Thoracic aorta (tissue), 2 donors: Measurements from ENCODE around the gene SYNE1. TPM values are rescaled to one million over a fixed set of nuclear protein-coding genes. Genes with fewer than 3 reads are reported as not detected.

Experiments used
- ATAC-seq: fragments of 150-250 bp; one replicate; pipeline ENCODE4 v1.8.0; 2017; ENCODE audit warnings: low read depth; ENCODE audit not compliant: insufficient number of reproducible peaks, low FRiP score
- DNase-seq: peaks from one replicate; pipeline ENCODE4 v3.0.0-alpha.2; 2020; ENCODE audit warnings: low spot score
- H3K27ac ChIP-seq, 2 donors: fragments of 200-600 bp; sonication (generic); 1 replicate in 1 of 2; 2 replicates in 1 of 2; pipeline ENCODE4 v1.5.1; 2016; ENCODE audit warnings: mild to moderate bottlenecking in 2 of 2, moderate library complexity in 2 of 2
- H3K27me3 ChIP-seq: fragments of 200-600 bp; sonication (generic); replicated peaks from 2 replicates; pipeline ENCODE4 v1.6.0; 2016; ENCODE audit warnings: mild to moderate bottlenecking; ENCODE audit not compliant: insufficient read depth
- H3K36me3 ChIP-seq: fragments of 200-600 bp; sonication (generic); one replicate; pipeline ENCODE4 v1.5.1; 2016
- H3K4me1 ChIP-seq, 2 donors: fragments of 200-600 bp; sonication (generic); 1 replicate in 1 of 2; 2 replicates in 1 of 2; pipeline versions ENCODE4 v1.5.1 to v1.6.0; 2016; ENCODE audit warnings: low read depth in 2 of 2, mild to moderate bottlenecking in 1 of 2; ENCODE audit not compliant: control insufficient read depth in 1 of 2
- H3K4me3 ChIP-seq: fragments of 200-600 bp; sonication (generic); 2 replicates; pipeline ENCODE4 v1.5.1; 2016; ENCODE audit warnings: mild to moderate bottlenecking
- H3K9me3 ChIP-seq: fragments of 200-600 bp; sonication (generic); 2 replicates; pipeline ENCODE4 v1.5.1; 2016
- total RNA-seq, 2 donors: library from RNA; depleted of rRNA; stranded (reverse); fragments of >200 nt; gene quantifications; one replicate each; pipeline versions ENCODE4 v1.1.0 to v1.2.3, GENCODE V29; 2016
- TF ChIP-seq, protein P1 (sequence below): fragments of 200-600 bp; sonication (generic); IDR thresholded peaks from one replicate; pipeline ENCODE4 v1.5.1; 2019; ENCODE audit warnings: antibody characterized with exemption

Gene SYNE1
- total RNA-seq, 2 donors from 2014 or later: 462 to 552 TPM

DNA sequence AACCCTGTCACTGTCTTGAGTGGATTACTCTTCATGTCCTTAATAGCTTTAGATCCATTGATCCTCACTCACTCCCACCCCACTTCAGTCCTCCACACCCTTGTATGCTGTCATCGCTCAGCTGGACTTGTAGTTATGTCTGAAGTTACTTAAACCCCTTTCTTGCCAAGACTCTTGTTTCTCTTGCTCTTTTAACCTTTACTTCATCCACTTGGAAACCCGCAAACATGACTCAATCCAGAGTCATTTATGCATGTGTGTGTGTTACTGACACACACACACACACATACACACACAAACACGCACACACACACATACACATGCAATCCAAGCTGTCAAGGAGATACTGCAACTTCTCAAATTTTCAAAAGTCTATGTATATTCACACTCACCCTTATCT, 341.8 kb downstream of the SYNE1 start:
- no peak overlapping the region for H3K4me3 ChIP-seq
- peaks cover 39% of the 10 kb centered on the region for H3K36me3 ChIP-seq
- H3K4me1 ChIP-seq: peaks cover 24 to 30% of the 10 kb centered on the region in 2 donors
- no peaks in the 10 kb centered on the region for H3K27me3 ChIP-seq
- peak overlapping the region; percentile 20 to 22 for H3K27ac ChIP-seq
- TF ChIP-seq, protein P1, sequence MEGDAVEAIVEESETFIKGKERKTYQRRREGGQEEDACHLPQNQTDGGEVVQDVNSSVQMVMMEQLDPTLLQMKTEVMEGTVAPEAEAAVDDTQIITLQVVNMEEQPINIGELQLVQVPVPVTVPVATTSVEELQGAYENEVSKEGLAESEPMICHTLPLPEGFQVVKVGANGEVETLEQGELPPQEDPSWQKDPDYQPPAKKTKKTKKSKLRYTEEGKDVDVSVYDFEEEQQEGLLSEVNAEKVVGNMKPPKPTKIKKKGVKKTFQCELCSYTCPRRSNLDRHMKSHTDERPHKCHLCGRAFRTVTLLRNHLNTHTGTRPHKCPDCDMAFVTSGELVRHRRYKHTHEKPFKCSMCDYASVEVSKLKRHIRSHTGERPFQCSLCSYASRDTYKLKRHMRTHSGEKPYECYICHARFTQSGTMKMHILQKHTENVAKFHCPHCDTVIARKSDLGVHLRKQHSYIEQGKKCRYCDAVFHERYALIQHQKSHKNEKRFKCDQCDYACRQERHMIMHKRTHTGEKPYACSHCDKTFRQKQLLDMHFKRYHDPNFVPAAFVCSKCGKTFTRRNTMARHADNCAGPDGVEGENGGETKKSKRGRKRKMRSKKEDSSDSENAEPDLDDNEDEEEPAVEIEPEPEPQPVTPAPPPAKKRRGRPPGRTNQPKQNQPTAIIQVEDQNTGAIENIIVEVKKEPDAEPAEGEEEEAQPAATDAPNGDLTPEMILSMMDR: no peak
- DNase-seq: no peak
- no peaks in the 10 kb centered on the region for H3K9me3 ChIP-seq
- ATAC-seq: peak; percentile 39

DNA sequence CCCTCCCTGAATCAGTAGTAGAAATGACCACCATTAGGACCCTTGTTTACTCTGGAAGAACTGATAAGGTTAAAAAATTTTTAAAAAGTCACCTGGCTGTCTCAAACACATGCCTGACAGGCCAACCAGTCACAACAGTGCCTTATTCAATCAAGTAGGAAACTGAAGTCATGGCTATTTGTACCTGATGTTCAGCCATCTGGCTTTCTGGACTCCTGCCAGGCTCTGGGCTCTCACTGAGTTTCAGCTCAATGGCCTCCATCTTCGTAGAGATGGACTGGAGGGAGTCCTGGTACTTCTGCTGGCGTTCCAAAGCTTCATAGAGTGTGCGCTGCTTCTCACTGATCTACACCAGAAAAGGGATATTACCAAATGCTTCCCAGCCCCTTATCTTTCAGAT, 343.8 kb downstream of the SYNE1 start:
- H3K27ac ChIP-seq: peak overlapping the region in 1 of 2 donors; percentile 12
- H3K9me3 ChIP-seq: no peaks in the 10 kb centered on the region
- ATAC-seq (peak; percentile 16), DNase-seq (no peak)
- no peak overlapping the region for H3K4me3 ChIP-seq
- H3K4me1 ChIP-seq: peaks cover 13 to 20% of the 10 kb centered on the region in 2 donors
- H3K36me3 ChIP-seq: peaks cover 38% of the 10 kb centered on the region
- TF ChIP-seq, protein P1: no peak
- H3K27me3 ChIP-seq: no peaks in the 10 kb centered on the region

DNA sequence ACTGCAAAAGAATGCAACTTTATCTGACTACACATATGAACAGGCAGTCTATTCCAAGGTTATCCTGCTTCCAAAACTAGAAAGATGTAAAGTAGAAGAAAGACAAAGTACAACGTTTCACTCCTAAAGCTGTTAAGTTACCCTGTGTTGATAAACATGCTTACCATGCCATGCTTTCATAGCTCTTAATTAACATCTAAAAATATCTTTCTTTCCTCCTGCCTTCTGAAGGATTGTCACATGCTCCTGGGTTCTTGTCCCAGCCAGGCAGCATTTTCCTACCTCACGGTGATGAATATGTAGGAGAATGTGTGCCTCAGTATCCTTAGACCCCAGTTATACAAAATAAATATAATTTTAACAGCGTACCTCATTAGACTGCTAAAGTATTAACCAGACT, 344.6 kb downstream of the SYNE1 start:
- Histone ChIP-seq H3K9me3 (no peaks in the 10 kb centered on the region), H3K27ac (no peak overlapping the region), H3K4me3 (no peak overlapping the region), H3K4me1 (peaks cover 9 to 13% of the 10 kb centered on the region in 2 donors), H3K36me3 (peaks cover 39% of the 10 kb centered on the region), H3K27me3 (no peaks in the 10 kb centered on the region)
- no peak for ATAC-seq
- TF ChIP-seq, protein P1: no peak
- DNase-seq: no peak

DNA sequence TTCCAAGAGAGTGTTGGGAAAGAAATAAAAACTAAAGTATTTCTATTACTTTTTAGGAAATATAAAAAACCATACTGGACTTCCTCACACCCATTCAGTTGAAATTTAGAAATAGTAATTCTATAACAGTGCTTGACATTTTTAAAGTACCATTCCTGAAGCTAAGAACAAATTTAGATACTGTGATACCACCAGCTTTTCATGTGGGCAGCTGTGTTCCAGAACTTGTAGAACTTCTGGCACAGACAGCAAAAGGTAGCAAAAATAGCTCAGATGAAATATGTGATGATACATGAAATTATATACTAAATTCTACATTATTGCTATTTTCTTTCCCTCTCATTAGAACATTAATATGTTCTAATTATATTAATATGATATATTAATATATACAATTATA, 346.5 kb downstream of the SYNE1 start:
- peaks cover 7 to 13% of the 10 kb centered on the region in 2 donors for H3K4me1 ChIP-seq
- no peak overlapping the region for H3K4me3 ChIP-seq
- peaks cover 39% of the 10 kb centered on the region for H3K36me3 ChIP-seq
- H3K27ac ChIP-seq: no peak overlapping the region
- TF ChIP-seq, protein P1: no peak
- H3K9me3 ChIP-seq: no peaks in the 10 kb centered on the region
- DNase-seq (no peak), ATAC-seq (no peak)
- H3K27me3 ChIP-seq: no peaks in the 10 kb centered on the region

DNA sequence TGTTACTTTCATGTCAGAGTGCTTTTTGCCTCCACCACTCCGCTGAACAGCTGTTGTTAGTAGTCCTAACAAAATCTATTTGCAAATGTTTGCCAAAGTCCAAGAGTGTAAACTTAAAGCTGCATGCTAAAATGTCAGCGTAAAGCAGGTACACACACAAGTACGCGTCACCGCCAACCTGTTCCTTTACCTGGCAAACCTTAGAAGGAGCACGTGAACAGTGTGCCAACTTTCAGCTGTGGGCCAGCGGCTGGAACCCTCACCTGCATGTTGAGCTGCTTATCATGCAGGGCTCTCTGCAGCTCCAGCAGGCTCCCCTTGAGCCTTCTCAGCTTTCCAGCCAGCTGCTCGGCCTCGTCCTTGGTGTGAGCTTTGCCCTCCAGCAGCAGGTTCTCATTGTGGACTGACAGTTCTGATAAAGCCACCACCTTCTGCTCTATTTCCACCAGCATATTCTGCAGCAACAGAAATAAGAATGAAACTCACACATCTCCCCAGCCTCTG, 359.3 kb downstream of the SYNE1 start:
- Histone ChIP-seq H3K36me3 (peaks cover 34% of the 10 kb centered on the region), H3K9me3 (no peaks in the 10 kb centered on the region), H3K27me3 (no peaks in the 10 kb centered on the region), H3K27ac (no peak overlapping the region), H3K4me1 (peaks cover 16 to 29% of the 10 kb centered on the region in 2 donors), H3K4me3 (no peak overlapping the region)
- ATAC-seq (no peak), DNase-seq (no peak)
- TF ChIP-seq, protein P1: no peak
